ENCODE data around the gene DNAJA3.

DNAJA3 gene

DNA sequence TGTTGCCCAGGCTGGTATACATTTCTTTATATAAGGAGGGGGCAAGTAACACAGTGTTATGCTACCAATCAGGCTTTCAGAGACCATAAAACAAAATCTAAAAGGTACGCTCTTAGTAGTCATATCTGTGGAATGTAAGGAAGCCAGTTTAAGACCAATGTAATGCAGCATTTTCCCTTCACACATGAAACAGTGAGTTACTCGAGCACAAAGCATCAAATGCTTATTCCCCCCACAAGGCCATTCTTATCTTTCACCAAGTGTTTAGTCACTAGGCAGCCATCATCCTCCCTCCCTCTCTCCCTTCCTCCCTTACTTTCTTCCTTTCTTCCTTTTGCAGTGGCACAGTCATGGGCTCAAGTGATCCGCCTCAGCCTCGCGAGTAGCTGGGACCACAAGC, 63.4 kb downstream of the DNAJA3 start:
- no peak overlapping the region for H3K4me3 ChIP-seq (replicated peaks in 1 of 2; ENCODE audit: low read depth in 2 of 2, low read length in 2 of 2)
- peak; percentile 76 to 83 for DNase-seq (ENCODE audit: low read depth in 2 of 2)
- TF ChIP-seq, protein P1, sequence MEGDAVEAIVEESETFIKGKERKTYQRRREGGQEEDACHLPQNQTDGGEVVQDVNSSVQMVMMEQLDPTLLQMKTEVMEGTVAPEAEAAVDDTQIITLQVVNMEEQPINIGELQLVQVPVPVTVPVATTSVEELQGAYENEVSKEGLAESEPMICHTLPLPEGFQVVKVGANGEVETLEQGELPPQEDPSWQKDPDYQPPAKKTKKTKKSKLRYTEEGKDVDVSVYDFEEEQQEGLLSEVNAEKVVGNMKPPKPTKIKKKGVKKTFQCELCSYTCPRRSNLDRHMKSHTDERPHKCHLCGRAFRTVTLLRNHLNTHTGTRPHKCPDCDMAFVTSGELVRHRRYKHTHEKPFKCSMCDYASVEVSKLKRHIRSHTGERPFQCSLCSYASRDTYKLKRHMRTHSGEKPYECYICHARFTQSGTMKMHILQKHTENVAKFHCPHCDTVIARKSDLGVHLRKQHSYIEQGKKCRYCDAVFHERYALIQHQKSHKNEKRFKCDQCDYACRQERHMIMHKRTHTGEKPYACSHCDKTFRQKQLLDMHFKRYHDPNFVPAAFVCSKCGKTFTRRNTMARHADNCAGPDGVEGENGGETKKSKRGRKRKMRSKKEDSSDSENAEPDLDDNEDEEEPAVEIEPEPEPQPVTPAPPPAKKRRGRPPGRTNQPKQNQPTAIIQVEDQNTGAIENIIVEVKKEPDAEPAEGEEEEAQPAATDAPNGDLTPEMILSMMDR (IDR thresholded peaks at IDR 0.05; ENCODE audit: low read depth, low read length) = no peak

GRCh38 chr16:4491898-4492297, 66.2 kb downstream of the DNAJA3 start:
- TF ChIP-seq, protein P1 (IDR thresholded peaks at IDR 0.05; ENCODE audit: low read depth, low read length) = no peak
- DNase-seq (ENCODE audit: low read depth in 2 of 2) = no peak
- H3K4me3 ChIP-seq (replicated peaks in 1 of 2; ENCODE audit: low read depth in 2 of 2, low read length in 2 of 2) = no peak overlapping the region

DNA sequence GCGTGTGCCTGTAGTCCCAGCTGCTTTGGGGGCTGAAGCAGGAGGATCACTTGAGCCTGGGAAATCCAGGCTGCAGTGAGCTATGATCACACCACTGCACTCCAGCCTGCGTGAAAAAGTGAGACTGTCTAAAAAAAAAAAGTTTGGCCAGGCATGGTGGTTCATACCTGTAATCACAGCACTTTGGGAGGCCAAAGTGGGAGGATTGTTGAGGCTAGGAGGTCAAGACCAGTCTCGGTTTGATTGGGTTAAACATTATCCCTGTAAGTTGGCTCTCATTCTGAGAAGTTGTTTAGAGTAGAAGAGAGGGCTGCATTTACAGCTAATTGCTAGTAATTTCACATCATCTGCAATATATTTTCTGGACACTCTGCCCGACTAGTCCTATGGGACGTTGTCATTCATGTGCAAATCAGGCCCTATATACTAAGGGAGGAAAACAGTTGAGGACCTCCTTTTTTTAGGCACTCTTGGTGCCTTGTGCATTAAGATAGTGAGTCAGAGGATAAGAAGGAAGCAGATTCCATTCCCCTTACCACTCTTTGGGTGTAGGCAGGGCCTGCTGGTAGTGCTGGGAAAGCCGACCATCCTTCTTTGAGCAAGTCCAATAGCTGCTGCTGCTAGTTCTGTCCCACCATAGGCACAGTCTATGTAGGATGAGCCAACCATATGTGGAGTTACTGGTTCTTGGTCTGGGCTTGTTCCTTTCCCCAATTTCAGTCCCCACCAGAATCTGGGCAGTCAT, 69.2 kb downstream of the DNAJA3 start:
- DNase-seq (ENCODE audit: low read depth in 2 of 2) = peak; percentile 62 to 85
- no peak overlapping the region for H3K4me3 ChIP-seq (replicated peaks in 1 of 2; ENCODE audit: low read depth in 2 of 2, low read length in 2 of 2)
- TF ChIP-seq, protein P1 (IDR thresholded peaks at IDR 0.05; ENCODE audit: low read depth, low read length) = no peak

DNA sequence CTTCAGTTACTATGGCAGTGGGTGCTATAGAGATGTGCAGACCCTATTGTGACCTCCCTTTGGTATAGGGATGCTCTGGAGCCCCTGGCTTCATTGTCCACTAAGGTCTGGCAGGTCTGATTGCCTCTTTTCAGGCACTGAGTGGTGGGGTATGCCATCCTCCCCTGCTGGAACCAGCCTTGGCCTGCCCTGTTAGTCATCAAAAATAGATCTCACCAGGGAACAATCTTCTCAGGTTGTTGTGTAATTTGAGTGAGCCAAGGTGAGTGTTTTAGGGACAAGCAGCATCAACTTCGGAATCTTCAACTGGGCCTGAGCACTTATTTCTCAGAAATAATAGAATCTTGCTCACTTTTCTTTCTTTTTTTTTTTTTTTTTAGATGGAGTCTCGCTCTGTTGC, 70.1 kb downstream of the DNAJA3 start:
- DNase-seq (ENCODE audit: low read depth in 2 of 2) = peak in 1 of 2 donors; percentile 16
- TF ChIP-seq, protein P1 (IDR thresholded peaks at IDR 0.05; ENCODE audit: low read depth, low read length) = no peak
- no peak overlapping the region for H3K4me3 ChIP-seq (replicated peaks in 1 of 2; ENCODE audit: low read depth in 2 of 2, low read length in 2 of 2)

GRCh38 chr16:4496305-4496704, 70.6 kb downstream of the DNAJA3 start:
- TF ChIP-seq, protein P1 (IDR thresholded peaks at IDR 0.05; ENCODE audit: low read depth, low read length) = no peak
- DNase-seq (ENCODE audit: low read depth in 2 of 2) = peak in 1 of 2 donors; percentile 59
- no peak overlapping the region for H3K4me3 ChIP-seq (replicated peaks in 1 of 2; ENCODE audit: low read depth in 2 of 2, low read length in 2 of 2)

DNA sequence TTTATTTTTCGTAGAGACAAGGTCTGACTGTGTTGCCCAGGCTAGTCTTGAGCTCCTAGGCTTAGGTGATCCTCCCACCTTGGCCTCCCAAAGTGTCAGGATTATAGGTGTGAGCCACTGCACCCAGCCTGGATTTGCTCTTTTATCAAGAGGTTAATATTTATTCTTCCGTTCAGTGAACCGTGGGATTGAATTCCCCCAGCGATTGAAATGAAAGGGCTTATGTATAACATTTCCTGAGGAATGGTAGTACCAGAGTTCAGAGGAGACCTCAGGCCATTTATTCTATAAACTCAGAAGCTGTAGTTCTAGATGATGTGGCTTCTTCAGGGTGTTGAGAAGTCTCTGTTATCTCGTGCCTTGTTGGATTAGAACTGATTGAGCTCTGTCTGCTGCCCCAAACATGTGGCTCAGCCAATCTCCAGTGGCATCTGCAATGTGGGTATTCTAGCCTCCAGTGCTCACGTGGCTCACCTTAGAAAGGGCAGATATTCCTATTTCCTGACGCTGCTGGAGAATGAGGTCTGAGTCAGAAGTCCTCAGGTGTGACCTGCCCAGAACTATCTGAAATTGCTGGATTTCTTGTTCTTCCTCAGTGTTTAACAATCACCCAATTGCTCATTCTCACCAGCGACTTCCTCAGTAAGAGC, 73.0 kb downstream of the DNAJA3 start:
- DNase-seq (ENCODE audit: low read depth in 2 of 2) = no peak
- no peak overlapping the region for H3K4me3 ChIP-seq (replicated peaks in 1 of 2; ENCODE audit: low read depth in 2 of 2, low read length in 2 of 2)
- TF ChIP-seq, protein P1 (IDR thresholded peaks at IDR 0.05; ENCODE audit: low read depth, low read length) = no peak
